KOPT-K1 (cell line): ENCODE results near the gene SAMD13.

ENCODE experiments used
- H3K27ac ChIP-seq: fragments of 200-600 bp; sonication (generic); 2 replicates; pipeline ENCODE4 v1.5.1; 2016; ENCODE audit warnings: antibody characterized with exemption, mild to moderate bottlenecking, low read depth, low read length; ENCODE audit not compliant: poor library complexity, severe bottlenecking
- H3K36me3 ChIP-seq: fragments of 200-600 bp; sonication (generic); 2 replicates; pipeline ENCODE4 v1.5.1; 2017; ENCODE audit warnings: antibody characterized with exemption, mild to moderate bottlenecking, low read length, moderate library complexity; ENCODE audit not compliant: insufficient read depth
- H3K9me3 ChIP-seq: fragments of 200-600 bp; sonication (generic); 2 replicates; pipeline ENCODE4 v1.5.1; 2017; ENCODE audit warnings: antibody characterized with exemption, low read length, mild to moderate bottlenecking; ENCODE audit not compliant: insufficient read depth, poor library complexity, severe bottlenecking

SAMD13 gene

GRCh38 chr1:84366786-84367185 lies 65.3 kb downstream of the SAMD13 start:
- H3K9me3 ChIP-seq = no peaks in the 10 kb centered on the region

DNA sequence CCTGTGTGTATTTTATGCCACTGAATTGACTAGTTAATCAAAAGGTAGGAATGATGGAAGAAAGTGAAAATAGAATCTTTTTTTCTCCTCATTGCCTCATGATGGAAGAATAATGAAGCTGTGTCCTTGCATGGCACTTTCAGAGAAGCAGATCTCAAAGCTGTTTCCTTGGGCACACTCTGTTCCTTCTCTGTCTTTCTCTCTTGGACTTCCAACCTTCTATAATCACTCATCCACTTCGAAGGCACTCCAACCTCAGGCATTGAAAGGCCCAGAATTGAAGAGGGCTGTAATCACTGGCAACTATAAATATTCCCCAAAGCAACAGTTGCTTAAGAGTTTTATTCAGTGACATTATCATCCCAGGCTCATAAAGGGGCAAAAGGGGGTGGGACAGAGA lies 65.7 kb downstream of the SAMD13 start:
- Histone ChIP-seq H3K36me3 (no peaks in the 10 kb centered on the region), H3K27ac (no peak overlapping the region), H3K9me3 (no peaks in the 10 kb centered on the region)

More at GRCh38 chr1:84366786-84367185, 65.3 kb downstream of the SAMD13 start:
- no peaks in the 10 kb centered on the region for H3K36me3 ChIP-seq
- no peak overlapping the region for H3K27ac ChIP-seq

DNA sequence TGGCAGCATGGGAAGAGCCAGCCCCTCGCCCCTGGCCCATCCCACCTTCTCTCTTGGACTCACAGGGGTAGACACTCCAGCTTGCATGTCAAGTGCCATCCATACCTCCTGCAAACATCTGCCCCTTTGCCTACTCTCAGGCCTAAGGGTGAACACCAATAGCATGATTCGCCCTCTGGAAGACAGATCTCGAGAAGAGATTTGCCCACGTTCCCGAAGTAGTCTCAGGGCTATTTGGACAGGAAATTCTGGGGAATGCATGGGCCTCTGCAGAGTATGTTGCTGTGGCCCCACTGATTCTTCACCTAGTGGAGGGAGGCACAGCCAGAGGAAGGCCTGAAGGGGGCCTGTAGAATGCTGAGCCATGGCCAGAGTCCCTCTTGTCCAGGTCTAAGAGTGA lies 66.9 kb downstream of the SAMD13 start:
- Histone ChIP-seq H3K9me3 (no peaks in the 10 kb centered on the region), H3K27ac (no peak overlapping the region), H3K36me3 (no peaks in the 10 kb centered on the region)

DNA sequence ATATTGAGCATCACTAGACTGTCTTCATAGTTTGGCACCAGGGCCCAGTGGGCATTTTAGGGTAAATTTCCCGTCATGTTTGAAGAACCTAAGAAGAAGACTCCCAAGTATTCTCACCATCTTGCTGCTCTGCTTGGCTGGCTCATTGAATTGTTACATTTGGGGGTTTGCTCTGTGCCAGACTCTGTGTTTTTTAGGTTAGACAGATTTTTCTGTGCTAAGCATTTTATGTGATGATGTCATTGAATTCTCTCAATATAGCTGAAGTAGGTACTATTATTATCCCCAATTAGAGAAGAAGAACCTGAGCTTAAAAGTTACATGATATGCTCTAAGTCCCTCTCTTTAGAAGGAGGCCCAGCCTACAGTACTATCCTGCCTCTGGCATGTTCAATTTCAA lies 68.8 kb downstream of the SAMD13 start:
- no peak overlapping the region for H3K27ac ChIP-seq
- H3K36me3 ChIP-seq = no peaks in the 10 kb centered on the region
- no peaks in the 10 kb centered on the region for H3K9me3 ChIP-seq

DNA sequence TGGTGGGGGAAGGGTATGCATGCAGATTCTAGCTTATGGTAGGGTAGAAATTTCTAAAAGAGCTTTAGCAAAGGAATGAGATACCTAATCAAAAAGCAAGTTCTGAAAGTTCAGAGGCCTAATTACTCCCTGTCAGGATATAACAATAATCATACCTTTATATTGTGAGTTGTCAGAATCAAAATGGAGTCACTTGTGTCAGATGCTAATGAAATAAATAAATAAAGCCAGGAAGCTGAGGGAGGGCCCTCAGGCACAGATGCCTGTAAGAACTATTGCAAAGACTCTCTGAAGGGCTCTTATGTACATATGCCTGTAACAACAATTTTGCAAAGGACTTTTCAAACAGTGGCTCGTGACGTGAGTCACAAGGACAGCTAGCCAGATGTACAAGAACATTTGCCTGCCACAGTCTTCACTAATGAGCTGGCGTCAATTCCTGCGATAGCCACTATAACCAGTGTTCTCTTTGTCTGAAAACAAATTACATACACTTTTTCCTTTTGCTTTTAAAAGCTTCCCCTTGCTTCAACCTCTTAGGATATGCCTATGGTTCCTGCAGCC lies 69.4 kb downstream of the SAMD13 start:
- no peaks in the 10 kb centered on the region for H3K9me3 ChIP-seq
- no peak overlapping the region for H3K27ac ChIP-seq
- no peaks in the 10 kb centered on the region for H3K36me3 ChIP-seq

GRCh38 chr1:84373436-84374141 lies 72.1 kb downstream of the SAMD13 start:
- Histone ChIP-seq H3K36me3 (no peaks in the 10 kb centered on the region), H3K27ac (no peak overlapping the region), H3K9me3 (no peaks in the 10 kb centered on the region)

GRCh38 chr1:84374991-84375696 lies 73.6 kb downstream of the SAMD13 start:
- Histone ChIP-seq H3K36me3 (no peaks in the 10 kb centered on the region), H3K9me3 (no peaks in the 10 kb centered on the region), H3K27ac (no peak overlapping the region)

DNA sequence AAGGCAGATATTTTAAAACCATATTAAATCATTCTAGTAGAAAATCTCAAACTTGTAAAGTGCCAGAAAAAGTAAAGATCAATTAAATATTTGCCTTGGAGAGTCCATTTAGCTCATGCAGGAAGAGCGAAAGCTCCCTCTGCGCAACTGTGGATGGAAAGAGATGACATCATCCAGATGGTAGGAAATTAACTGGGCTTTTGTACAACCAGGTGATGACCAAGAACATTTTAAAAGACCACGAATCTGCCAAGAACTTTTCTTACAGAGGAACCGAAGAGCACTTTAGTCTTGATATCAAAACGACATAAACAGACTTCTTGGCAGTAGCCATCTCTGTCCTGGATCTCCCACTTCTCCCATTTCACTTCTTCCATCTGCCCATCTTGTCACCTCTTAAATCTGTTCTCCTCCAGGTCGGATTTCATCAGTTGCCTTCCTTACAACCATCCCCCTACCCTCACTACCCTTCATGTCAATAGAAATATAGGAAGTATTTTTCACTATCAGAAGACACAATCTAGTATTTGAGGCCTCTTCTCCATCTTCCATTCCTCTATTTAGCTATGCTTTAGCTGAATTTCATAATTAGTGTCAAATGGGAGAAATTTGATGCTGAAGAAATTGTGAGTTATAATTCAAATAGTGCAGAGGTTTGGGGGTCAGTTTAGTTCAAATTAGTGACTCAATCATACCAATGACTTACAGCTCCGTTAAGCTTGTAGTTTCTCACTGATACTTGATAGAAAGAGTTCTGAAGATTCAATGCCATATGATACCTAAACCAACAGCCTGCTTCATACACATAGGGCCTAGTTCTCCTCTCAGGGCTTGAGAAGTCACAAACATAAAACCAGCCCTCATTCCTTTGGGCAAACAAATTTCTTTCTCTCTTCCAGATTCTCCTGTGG lies 74.7 kb downstream of the SAMD13 start:
- no peaks in the 10 kb centered on the region for H3K36me3 ChIP-seq
- H3K9me3 ChIP-seq = no peaks in the 10 kb centered on the region

GRCh38 chr1:84377480-84378095 lies 76.1 kb downstream of the SAMD13 start:
- Histone ChIP-seq H3K36me3 (no peaks in the 10 kb centered on the region), H3K27ac (no peak overlapping the region), H3K9me3 (no peaks in the 10 kb centered on the region)

More for the DNA sequence above, 74.7 kb downstream of the SAMD13 start:
- no peak overlapping the region for H3K27ac ChIP-seq

GRCh38 chr1:84379138-84379916 lies 77.8 kb downstream of the SAMD13 start:
- H3K27ac ChIP-seq = no peak overlapping the region
- H3K9me3 ChIP-seq = no peaks in the 10 kb centered on the region
- H3K36me3 ChIP-seq = no peaks in the 10 kb centered on the region

DNA sequence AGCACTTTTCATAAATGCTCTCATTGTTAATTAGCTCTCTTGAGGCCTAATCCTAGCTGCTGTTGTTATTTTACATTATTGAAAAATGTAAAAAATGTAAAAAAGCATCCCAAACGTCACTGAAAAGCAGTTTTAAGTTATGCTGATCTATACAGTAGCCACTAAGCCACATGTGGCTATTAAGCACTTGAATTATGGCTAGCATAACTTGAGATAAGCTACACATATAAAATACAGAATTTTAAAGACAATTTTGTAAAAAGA lies 78.3 kb downstream of the SAMD13 start:
- H3K9me3 ChIP-seq = no peaks in the 10 kb centered on the region
- no peaks in the 10 kb centered on the region for H3K36me3 ChIP-seq
- H3K27ac ChIP-seq = no peak overlapping the region

DNA sequence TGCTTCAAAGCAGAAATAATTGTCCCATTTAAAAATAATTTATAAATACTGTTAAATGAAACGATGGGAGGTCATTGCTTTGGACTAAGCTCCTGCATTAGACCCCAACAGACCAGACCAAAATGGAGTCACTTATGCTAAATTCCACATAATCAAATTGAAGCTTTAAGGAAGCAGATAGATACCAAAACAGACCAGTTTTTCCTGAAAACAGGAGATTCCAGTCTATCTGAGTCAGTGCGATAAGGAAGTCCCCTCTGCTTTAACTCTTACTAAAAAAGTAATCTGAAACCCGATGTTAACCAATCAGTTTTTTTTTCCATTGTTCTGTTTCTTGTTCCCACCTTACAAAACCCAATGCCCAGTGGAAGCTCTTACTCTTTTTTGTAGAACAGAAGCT lies 80.6 kb downstream of the SAMD13 start:
- Histone ChIP-seq H3K9me3 (no peaks in the 10 kb centered on the region), H3K27ac (no peak overlapping the region)

DNA sequence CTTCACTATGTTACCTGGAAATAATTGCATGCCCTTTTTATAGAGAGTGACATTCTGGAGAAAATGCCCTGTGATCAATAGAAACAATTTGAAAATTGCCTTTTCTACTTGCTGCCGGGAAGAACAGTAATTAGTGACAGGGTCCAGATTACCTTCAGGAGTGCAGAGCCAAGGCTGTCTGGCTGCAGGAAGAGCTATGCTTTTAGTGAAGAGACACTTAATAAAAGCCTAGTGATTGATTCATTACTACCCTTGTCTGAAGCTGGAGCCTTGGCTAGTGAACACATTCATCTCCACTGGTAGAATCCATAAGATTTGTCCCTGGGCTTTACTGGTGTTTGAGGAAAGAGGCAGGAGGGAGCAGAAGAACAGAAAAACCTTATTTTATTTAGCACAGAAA lies 83.8 kb downstream of the SAMD13 start:
- Histone ChIP-seq H3K36me3 (no peaks in the 10 kb centered on the region), H3K9me3 (no peaks in the 10 kb centered on the region), H3K27ac (no peak overlapping the region)

More for the DNA sequence above, 80.6 kb downstream of the SAMD13 start:
- no peaks in the 10 kb centered on the region for H3K36me3 ChIP-seq
